ENCODE measurements around the gene PRKCE. TPM values are rescaled to one million over a fixed set of nuclear protein-coding genes. Genes with fewer than 3 reads are reported as not detected.

Gene PRKCE
- total RNA-seq, 1 experiment from 2014 or later = 1.3 TPM

GRCh38 chr2:46013726-46014125, 362.3 kb downstream of the PRKCE start:
- Histone ChIP-seq H3T11ph (ENCODE audit: low read length) (no peak overlapping the region), H4K5ac (ENCODE audit: insufficient read length, low read depth, low read length) (no peak overlapping the region)

More at GRCh38 chr2:46013726-46014125, 362.3 kb downstream of the PRKCE start:
- no peak overlapping the region for H2AK5ac ChIP-seq (ENCODE audit: insufficient read length, low read length)
- no peak overlapping the region for H4K8ac ChIP-seq (replicated peaks; ENCODE audit: insufficient read length, low read depth, low read length)
- H3K4me2 ChIP-seq (ENCODE audit: insufficient read depth, insufficient read length, low read length) = no peak overlapping the region
- no peaks in the 10 kb centered on the region for H3K23me2 ChIP-seq (ENCODE audit: insufficient read length, low read depth, low read length, poor library complexity, severe bottlenecking)
- H3K27me3 ChIP-seq (ENCODE audit: insufficient read depth, low read length) = no peaks in the 10 kb centered on the region
- H3K23ac ChIP-seq (ENCODE audit: insufficient read length, low read depth, low read length) = no peak overlapping the region
- no peak overlapping the region for H2BK120ac ChIP-seq (ENCODE audit: low read depth, low read length, poor library complexity, severe bottlenecking)
- no peak overlapping the region for H3K27ac ChIP-seq (ENCODE audit: insufficient read length, low read depth, low read length)
- H2BK5ac ChIP-seq (ENCODE audit: insufficient read length, low read length) = no peak overlapping the region
- peaks cover 25 to 33% of the 10 kb centered on the region in 2 experiments for H3K4me1 Mint-ChIP-seq
- H3K14ac ChIP-seq (ENCODE audit: insufficient read depth, low read length) = no peak overlapping the region
- no peak overlapping the region for H3K56ac ChIP-seq (ENCODE audit: insufficient read length, low read depth, low read length)
- H3K4me1 ChIP-seq (ENCODE audit: insufficient read depth, low read length) = peaks cover 15% of the 10 kb centered on the region
- H3K9me3 ChIP-seq (ENCODE audit: control insufficient read depth, low read depth, low read length) = no peaks in the 10 kb centered on the region
- H3K18ac ChIP-seq (ENCODE audit: insufficient read length, low read depth, low read length) = no peak overlapping the region
- no peaks in the 10 kb centered on the region; a peak in 1 of 7 replicates for H3K36me3 Mint-ChIP-seq (ENCODE audit: insufficient read depth in 1 of 3, low read depth in 3 of 3)
- no peak overlapping the region for H3K4me3 Mint-ChIP-seq
- no peak overlapping the region for H2BK15ac ChIP-seq (ENCODE audit: low read depth, low read length)
- H3K9ac ChIP-seq (ENCODE audit: extremely low read depth, insufficient read length, low read length) = no peak overlapping the region
- H3K27me3 Mint-ChIP-seq (ENCODE audit: low read depth) = no peaks in the 10 kb centered on the region
- TF ChIP-seq CTCF (conservative IDR thresholded peaks at IDR 0.05) = no peak
- DNase-seq = no peak
- H3K9me3 Mint-ChIP-seq = no peaks in the 10 kb centered on the region
- H4K20me1 ChIP-seq (ENCODE audit: control insufficient read depth, insufficient read depth, insufficient read length) = no peaks in the 10 kb centered on the region
- H4K91ac ChIP-seq (ENCODE audit: insufficient read length, low read depth, low read length) = no peak overlapping the region
- H2BK20ac ChIP-seq (ENCODE audit: low read depth, low read length, poor library complexity, severe bottlenecking) = no peak overlapping the region
- H3K27ac Mint-ChIP-seq = no peak overlapping the region
- H2AFZ ChIP-seq (ENCODE audit: low read length) = no peak overlapping the region
- H2BK12ac ChIP-seq (ENCODE audit: insufficient read length, low read depth, low read length) = peak overlapping the region; percentile 4
- no peaks in the 10 kb centered on the region for H3K79me2 ChIP-seq (ENCODE audit: insufficient read depth, low read length)
- no peaks in the 10 kb centered on the region for H3K79me1 ChIP-seq (ENCODE audit: insufficient read depth, low read depth, low read length, poor library complexity, severe bottlenecking)
- no CpG with 5 or more reads among the region's 5 CpGs for WGBS (ENCODE audit: extremely low coverage, insufficient read length, low lambda C conversion rate)
- H3K4ac ChIP-seq (ENCODE audit: low read depth, low read length) = no peak overlapping the region
